Hepatic stellate cell (primary cell): ENCODE measurements around the gene RBM44.
"Not testable (repeated sequence)": the region's sequence is repeated elsewhere in the genome, so short reads cannot be mapped to it uniquely, and the experiment has no call there.

ENCODE experiments used
- DNase-seq: peaks from one replicate; pipeline ENCODE4 v3.0.0; 2011; ENCODE audit warnings: low spot score

The RBM44 gene

DNA sequence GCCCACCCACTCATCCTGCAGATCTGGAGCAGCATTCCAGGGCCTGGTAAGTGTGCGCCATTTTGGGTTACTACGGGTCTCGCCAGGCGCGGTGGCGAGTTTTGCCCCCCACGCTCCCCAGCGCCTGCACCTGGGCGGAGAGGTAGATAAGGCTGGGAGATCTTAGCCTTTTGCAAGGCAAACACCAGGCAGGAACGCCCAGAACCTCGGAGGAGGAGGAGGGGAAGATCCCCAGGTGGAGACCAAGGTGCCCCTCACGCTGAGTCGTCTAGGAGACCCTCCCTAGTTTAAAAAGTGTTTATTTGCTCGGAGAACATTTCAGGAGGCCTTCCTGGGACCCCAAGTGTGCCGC, 60.5 kb downstream of the RBM44 start:
- DNase-seq = no peak

DNA sequence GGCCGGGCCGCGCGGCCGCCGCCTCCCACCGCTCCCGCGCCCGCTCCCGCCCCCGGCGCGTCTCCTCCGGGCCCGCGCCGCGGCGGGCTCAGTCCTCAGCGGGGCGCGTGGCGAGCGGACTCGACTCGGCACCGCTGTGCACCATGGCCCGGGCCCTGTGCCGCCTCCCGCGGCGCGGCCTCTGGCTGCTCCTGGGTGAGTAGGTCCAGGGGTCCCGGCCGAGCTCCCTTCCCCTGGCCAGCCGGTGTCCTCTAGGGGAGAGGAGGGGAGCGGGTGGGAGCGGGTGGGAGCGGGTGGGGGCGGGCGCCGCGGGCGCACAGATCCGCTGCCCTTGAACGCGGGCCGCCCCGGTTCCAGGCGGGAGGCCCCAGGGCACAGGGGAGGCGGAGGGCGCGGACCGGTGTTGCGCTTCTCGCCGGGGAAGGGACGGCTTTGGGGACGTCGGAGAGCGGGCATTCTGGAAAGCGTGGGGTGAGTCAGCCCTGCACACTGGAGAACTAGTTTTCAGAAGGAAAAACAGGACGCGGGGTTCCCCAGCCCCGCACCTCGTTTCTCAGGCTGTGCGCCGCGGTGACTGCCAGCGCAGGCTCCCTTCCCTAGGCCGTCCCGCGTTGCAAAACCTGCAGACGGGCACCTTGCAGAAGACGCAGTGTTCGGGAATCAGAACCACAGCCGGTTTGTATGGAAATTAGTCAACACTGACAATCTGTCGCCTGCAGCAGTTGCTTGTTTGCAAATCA, 61.1 kb downstream of the RBM44 start, which contains the start of gene RAMP1:
RAMP1 (plus strand) TSS at position 91 of the 740 bp plus-strand sequence; CDS start at position 144, 53 bp downstream.
- peak; percentile 57 for DNase-seq

DNA sequence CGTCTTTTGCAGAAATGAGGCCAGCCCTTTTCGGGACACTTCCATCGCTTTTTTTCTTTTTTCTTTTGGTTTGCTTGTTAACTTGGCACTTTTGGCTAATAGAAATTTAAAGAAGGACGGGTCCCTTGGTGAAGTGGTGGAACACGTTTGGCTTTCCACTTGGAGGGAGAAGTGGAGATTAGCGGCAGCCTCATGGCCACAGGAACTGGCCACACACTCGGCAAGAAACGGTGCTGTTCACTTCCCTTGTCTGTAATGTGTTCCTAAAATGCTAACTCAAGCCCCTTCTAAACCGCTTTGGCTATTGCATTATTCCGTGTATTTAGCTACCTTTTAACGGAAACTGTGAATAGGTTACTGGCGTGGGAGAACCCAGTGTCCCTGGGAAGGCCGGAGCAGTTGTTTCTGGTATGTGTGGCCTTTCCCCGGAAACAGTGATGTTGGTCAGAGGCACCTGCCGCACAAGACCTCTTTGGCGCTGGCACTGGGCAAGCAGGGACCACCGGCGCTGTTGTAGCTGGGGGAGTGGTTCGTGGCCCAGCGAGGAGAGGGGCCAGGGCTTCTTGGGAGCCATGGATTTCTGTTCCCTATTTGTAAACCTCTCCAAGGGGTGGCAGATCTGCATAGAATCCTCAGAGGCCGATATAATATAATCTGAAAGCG, 61.8 kb downstream of the RBM44 start:
- DNase-seq = no peak

DNA sequence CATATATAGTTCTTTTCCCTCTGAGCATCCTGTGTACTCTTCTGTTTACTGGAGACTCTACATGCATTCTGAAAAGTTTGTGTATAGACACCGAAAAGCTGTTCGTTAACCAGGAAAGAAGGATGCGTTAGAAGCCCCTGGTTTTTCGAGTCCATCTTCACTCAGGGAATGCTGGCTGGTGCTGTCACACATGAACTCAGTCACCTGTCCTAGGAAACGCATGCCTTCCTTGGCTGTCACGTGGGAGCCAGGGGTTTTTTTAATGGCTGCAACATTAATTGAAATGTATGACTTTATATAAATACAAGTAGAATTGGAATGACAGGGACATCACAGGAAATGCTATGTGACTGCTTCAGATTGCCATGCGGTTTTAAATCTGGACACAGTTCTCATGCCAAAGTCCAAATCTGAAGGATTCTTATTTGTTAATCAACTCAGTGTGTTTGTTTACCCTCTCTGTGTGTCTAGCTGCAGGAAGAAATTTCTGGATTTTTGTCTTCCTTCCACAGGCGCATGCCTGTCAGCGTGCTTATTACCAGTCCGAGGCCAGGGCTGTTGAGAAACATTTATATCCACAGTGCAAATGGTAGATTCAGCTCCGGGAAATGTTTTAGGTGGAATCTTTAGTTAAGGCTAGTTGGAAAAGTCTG, 63.4 kb downstream of the RBM44 start:
- no peak for DNase-seq

- DNase-seq = no peak
These were observed 63.9 kb downstream of the RBM44 start for GRCh38 chr2:237862528-237862895.

GRCh38 chr2:237863102-237863511, 64.5 kb downstream of the RBM44 start:
- no peak for DNase-seq

DNA sequence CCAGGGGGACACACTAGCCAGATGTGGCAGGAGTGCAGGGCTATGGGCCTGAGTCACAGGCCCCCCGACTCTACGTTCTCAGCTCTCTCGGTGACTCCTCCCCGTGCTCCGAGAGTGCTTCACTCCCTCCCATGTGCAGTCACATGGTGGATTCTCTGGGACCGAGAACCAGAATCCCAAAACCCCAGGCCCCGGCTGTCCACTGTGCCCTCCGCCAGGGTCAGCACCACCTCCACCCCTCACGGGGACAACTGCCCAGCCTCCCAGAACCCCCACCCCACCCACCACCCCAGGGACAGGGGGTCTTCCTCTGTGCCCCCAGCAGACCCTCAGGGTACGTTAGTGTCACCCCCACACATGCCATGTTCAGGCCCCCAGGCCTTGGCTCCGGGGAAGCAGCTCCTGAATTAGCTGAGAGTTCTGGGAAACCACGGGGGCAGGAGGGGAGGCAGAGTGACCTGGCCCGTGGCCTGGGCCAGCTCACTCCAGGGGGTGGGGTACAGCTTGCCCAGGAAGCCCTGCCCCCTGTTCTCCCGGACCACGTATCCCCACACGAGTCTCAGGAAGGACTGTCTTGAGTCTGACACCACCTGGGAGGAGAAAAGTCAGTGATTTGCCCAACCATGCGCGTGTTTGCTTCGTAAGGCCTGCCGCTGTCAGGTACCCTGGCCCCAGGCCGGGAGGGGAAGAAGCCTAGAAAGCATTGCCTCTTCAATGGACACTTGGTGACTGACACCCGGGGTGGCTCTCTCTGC, 65.3 kb downstream of the RBM44 start:
- DNase-seq = no peak

DNA sequence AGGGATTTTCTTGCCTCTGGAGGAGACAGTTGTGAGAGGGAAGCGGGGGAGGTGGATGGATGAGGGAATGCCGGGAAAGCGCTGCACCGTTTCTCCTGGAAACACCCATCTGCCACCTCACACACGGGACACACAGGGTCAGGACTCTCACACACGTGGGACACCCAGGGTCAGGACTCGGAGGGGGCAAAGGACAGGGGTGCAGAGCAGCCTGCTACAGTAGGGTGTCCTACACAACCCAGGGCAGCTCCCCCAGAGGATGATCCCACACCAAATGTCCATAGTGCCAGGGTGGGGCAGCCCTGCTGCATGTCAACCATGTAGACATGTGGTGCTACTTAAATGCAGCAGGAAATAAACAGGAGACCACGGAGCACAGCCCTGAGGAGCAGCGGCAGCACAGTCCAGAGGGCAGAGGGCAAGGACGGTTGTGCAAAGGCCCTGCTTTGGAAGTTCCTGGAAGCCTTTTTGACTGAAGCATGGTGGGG, 65.9 kb downstream of the RBM44 start:
- DNase-seq = no peak

DNA sequence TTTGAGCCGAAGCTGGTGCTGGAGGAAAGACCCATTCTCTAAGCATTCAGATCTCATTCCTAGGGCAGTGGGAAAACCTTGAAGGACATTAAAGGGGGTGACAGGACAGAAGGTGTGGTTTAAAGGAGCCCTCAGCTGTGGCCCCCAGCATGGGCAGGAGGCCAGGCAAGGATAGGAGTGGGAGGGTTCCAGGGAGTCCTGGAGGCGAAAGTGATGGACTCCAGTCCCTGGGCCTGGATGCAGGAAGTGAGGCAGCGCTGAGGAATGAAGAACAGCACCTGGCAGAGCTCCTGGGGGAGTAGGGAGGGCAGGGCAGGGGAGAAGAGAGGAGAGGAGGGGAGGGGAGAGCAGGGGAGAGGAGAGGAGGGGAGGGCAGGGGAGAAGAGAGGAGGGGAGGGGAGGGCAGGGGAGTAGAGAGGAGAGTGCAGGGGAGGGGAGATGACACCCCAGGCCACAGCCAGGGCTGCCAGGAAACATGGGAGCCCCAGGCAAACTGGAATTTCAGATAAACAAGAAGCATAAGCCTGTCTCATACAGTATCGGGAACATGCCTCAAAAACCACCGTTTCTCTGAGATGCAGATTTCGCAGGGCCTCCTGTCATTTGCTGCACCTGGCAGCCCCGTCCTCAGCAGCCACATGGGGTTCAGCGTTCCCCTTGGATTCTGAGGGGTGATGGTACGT, 66.5 kb downstream of the RBM44 start:
- DNase-seq = no peak

GRCh38 chr2:237865623-237866041, 67.1 kb downstream of the RBM44 start:
- no peak for DNase-seq

GRCh38 chr2:237866101-237866621, 67.6 kb downstream of the RBM44 start:
- peak; percentile 84 for DNase-seq

- DNase-seq = no peak
These were observed 68.9 kb downstream of the RBM44 start for GRCh38 chr2:237867465-237867864.

- not testable (repeated sequence) for DNase-seq
These were observed 69.5 kb downstream of the RBM44 start for GRCh38 chr2:237868074-237868473.

DNA sequence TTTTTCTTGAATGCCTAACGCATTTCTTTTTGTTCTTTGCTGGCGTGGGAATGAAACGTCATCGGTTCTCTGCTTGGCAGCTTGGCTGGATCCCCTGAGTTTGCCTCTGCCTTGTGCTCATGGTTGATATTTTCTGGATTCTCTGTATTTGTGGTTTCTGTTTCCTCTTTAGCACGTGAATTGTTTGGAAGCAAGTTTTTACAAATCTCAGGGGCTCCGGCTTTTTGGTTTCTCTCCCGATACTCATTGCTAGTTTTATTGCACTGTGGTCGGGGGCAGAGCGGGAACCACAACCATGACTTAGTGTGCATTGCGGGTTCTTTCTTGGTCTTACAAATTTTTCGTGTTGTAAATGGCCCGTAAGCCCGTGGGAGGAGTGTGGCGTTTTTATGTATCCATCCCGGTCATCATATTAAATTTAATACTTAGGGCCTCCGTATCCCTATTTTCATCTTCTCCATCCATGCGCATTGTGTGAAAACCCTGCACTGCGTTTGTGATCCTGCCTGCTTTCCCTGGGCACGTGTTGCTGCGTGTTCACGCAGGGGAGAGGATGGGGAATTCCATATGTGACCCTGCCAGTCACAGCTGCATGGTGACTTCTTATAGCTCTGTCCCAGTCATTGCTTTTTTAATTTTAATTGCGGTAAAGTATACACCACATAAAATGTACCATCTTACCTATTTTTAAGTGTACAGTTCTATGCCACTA, 70.2 kb downstream of the RBM44 start:
- DNase-seq = no peak

- DNase-seq = no peak
These were observed 70.9 kb downstream of the RBM44 start for GRCh38 chr2:237869343-237870102.

GRCh38 chr2:237870126-237870525, 71.5 kb downstream of the RBM44 start:
- no peak for DNase-seq

DNA sequence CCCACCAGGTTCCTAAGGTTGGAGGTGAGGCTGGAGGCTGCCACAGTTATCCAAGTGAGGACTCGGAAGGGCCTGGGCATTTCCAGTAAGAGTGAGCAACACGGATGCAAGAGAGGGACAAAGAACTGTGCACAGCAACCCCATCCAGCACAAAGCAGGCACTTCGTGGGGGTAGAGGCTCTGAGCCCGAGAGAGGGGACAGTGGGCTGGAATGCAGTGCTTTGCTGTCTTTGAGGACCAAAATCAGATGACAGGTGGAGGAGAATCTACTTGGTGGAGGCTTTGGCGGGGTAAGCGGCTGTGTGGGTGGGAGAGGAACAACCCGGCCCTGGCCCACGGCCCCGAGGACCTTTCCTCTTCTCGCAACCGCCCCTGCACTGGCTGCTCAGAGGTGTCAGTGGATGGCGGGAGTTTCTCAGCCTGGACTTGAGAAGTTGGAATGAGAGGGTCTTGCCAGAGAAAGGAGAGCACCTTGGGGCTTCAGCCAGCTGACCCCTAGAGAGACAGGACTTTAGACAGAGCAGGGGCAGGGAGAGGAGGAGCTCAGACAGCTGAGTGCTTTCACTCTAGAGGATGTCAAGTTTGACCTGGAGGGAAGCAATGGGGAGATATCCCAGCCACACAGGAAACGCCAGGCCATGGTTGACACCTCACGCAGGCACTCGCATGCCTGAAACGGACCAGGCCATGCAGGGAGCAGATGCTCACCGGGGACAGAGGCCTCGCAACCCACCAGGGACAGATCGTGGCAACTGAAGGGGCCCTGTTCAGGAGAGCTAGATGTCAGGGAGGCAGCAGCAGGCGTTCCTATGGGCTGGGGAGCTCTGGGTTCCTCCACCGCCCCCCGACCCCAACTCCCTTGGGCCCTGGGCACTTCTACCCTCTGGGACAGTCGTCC, 72.4 kb downstream of the RBM44 start:
- DNase-seq = no peak

DNA sequence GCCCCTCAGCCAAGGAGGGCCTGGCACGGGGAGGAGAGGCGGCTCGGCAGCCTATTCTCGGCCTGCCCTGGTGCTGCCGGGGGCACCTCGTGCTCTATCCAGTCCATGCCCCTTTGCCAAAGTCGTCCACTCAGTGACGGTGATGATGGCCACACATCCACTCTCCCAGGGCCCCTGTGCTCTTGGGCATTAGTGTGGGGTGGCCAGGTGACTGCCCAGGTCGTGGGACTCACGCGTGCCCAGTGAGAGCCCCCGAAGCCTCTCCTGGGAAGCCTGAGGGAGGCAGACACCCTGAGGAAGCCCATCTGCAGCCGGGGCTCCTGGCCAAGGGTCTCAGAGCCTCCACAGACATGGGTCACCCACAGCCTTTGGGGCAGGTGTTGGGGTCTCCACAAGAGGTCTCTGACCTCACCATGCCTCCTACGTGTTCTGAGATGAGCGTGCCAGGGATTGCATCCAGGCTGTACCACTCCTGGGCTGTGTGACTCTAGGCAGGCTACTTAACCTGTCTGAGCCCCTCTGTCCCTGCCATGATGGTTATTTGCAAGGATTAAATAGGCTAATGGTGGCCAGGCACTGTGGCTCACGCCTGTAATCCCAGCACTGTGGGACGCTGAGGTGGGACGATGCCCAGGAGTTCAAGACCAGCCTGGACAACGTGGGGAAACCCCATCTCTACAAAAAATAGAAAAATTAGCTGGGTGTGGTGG, 73.8 kb downstream of the RBM44 start:
- no peak for DNase-seq
